Vein endothelial cell (primary cell): ENCODE measurements around the gene VSIG4. TPM values are rescaled to one million over a fixed set of nuclear protein-coding genes. Genes with fewer than 3 reads are reported as not detected.

Experiments
- total RNA-seq: library from RNA; depleted of rRNA; stranded (reverse); fragments of >200 nt; gene quantifications from 2 replicates; pipeline ENCODE4 v1.2.3, GENCODE V29; 2012

VSIG4 gene
- total RNA-seq: not detected in 2 replicates

GRCh38 chrX:66039944-66040343 lies at the start of gene VSIG4:
Gene VSIG4, minus strand, starts transcription at chrX:66040080. Its CDS starts 82 bp downstream, at chrX:66039998.

Other genes with a start within 250 kb of the VSIG4 start
- gene HEPH, start 124.2 kb upstream of the VSIG4 start, total RNA-seq: 0.48 and 1.3 TPM in 2 replicates